ENCODE measurements around the gene ATP10B. TPM values are rescaled to one million over a fixed set of nuclear protein-coding genes. Genes with fewer than 3 reads are reported as not detected.

The ATP10B gene
- polyA plus RNA-seq, 3 donors = not detected

GRCh38 chr5:160524827-160525226 lies 327.2 kb downstream of the ATP10B start:
- Mint-ChIP-seq H3K4me3 (no peak overlapping the region), H3K9me3 (no peaks in the 10 kb centered on the region), H3K4me1 (no peaks in the 10 kb centered on the region), H3K27ac (no peak overlapping the region), H3K36me3 (no peaks in the 10 kb centered on the region), H3K27me3 (ENCODE audit: low read depth in 3 of 3) (peaks cover 0 to 2% (median 0%) of the 10 kb centered on the region in 3 donors)
- TF ChIP-seq, protein P1, sequence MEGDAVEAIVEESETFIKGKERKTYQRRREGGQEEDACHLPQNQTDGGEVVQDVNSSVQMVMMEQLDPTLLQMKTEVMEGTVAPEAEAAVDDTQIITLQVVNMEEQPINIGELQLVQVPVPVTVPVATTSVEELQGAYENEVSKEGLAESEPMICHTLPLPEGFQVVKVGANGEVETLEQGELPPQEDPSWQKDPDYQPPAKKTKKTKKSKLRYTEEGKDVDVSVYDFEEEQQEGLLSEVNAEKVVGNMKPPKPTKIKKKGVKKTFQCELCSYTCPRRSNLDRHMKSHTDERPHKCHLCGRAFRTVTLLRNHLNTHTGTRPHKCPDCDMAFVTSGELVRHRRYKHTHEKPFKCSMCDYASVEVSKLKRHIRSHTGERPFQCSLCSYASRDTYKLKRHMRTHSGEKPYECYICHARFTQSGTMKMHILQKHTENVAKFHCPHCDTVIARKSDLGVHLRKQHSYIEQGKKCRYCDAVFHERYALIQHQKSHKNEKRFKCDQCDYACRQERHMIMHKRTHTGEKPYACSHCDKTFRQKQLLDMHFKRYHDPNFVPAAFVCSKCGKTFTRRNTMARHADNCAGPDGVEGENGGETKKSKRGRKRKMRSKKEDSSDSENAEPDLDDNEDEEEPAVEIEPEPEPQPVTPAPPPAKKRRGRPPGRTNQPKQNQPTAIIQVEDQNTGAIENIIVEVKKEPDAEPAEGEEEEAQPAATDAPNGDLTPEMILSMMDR (IDR thresholded peaks at IDR 0.05) = no peak
- Histone ChIP-seq H3K9ac (ENCODE audit: insufficient read depth, low read length, poor library complexity, severe bottlenecking) (no peak overlapping the region), H3K36me3 (replicated peaks in 1 of 2; ENCODE audit: control insufficient read depth in 1 of 2, insufficient read depth in 2 of 2, low read length in 2 of 2) (no peaks in the 10 kb centered on the region), H2AFZ (ENCODE audit: insufficient read depth, low read depth, low read length, poor library complexity, severe bottlenecking) (no peak overlapping the region), H3K4me3 (replicated peaks in 1 of 3; ENCODE audit: low read depth in 2 of 3, low read length in 3 of 3) (no peak overlapping the region), H3K4me2 (replicated peaks; ENCODE audit: extremely low read depth, low read length, poor library complexity, severe bottlenecking) (no peak overlapping the region), H4K20me1 (ENCODE audit: insufficient read depth, low read length) (no peaks in the 10 kb centered on the region), H3K27me3 (ENCODE audit: control insufficient read depth in 2 of 2, insufficient read depth in 2 of 2, low read length in 2 of 2) (no peaks in the 10 kb centered on the region), H3K4me1 (ENCODE audit: control insufficient read depth in 1 of 2, insufficient read depth in 2 of 2, low read length in 2 of 2) (no peaks in the 10 kb centered on the region), H3K27ac (ENCODE audit: low read depth in 1 of 2, low read length in 2 of 2) (no peak overlapping the region), H3K9me3 (replicated peaks in 1 of 2; ENCODE audit: control insufficient read depth in 1 of 2, insufficient read depth in 1 of 2, low read length in 2 of 2) (no peaks in the 10 kb centered on the region), H3K79me2 (ENCODE audit: insufficient read depth, low read length) (no peaks in the 10 kb centered on the region)
- no peak for DNase-seq
- 100% methylated on average over 1 of the region's 1 CpG for WGBS (ENCODE audit: insufficient coverage)
- intact Hi-C loops (cut with micrococcal nuclease) = no loop called here

DNA sequence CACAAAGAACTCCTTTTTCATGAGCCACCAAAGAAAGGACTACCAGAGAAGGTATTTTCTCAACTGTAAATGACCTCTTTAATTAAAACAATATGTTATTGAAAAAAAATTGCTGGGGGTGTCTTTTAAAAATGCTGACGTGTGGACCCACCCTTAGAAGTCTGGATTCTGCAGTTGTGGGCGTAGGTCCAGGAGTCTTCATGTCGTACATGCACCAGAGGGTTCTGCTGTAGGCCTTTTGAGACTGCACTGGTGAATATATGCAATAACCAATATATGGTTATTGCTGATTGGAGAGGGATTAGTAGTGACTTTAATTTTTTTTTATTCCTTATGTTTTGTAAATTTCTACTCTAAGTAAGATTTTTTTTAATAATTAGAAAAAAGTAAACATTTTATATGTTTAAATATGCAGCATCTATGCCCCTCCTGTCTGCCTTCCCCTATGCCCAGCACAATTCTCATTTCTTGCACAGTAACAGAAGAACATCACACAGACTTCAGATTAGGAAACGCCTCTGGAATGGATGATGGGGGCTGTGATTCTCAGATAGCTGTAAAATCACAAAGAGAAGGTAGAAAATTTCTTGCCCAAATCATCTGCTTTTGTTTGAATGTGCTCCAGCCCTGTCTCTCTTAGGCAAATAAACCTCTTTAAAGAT lies 328.4 kb downstream of the ATP10B start:
- H3K4me3 Mint-ChIP-seq = no peak overlapping the region
- no peaks in the 10 kb centered on the region for H3K4me1 Mint-ChIP-seq
- TF ChIP-seq, protein P1 (IDR thresholded peaks at IDR 0.05) = no peak
- DNase-seq = no peak
- Histone ChIP-seq H3K79me2 (ENCODE audit: insufficient read depth, low read length) (no peaks in the 10 kb centered on the region), H3K9me3 (replicated peaks in 1 of 2; ENCODE audit: control insufficient read depth in 1 of 2, insufficient read depth in 1 of 2, low read length in 2 of 2) (no peaks in the 10 kb centered on the region), H3K4me2 (replicated peaks; ENCODE audit: extremely low read depth, low read length, poor library complexity, severe bottlenecking) (no peak overlapping the region), H3K9ac (ENCODE audit: insufficient read depth, low read length, poor library complexity, severe bottlenecking) (no peak overlapping the region), H3K36me3 (replicated peaks in 1 of 2; ENCODE audit: control insufficient read depth in 1 of 2, insufficient read depth in 2 of 2, low read length in 2 of 2) (no peaks in the 10 kb centered on the region), H4K20me1 (ENCODE audit: insufficient read depth, low read length) (no peaks in the 10 kb centered on the region), H3K4me1 (ENCODE audit: control insufficient read depth in 1 of 2, insufficient read depth in 2 of 2, low read length in 2 of 2) (no peaks in the 10 kb centered on the region), H2AFZ (ENCODE audit: insufficient read depth, low read depth, low read length, poor library complexity, severe bottlenecking) (no peak overlapping the region), H3K4me3 (replicated peaks in 1 of 3; ENCODE audit: low read depth in 2 of 3, low read length in 3 of 3) (no peak overlapping the region), H3K27ac (ENCODE audit: low read depth in 1 of 2, low read length in 2 of 2) (no peak overlapping the region), H3K27me3 (ENCODE audit: control insufficient read depth in 2 of 2, insufficient read depth in 2 of 2, low read length in 2 of 2) (no peaks in the 10 kb centered on the region)
- intact Hi-C loops (cut with micrococcal nuclease) = no loop called here
- no peak overlapping the region for H3K27ac Mint-ChIP-seq
- no peaks in the 10 kb centered on the region for H3K36me3 Mint-ChIP-seq
- no peaks in the 10 kb centered on the region for H3K9me3 Mint-ChIP-seq
- WGBS (ENCODE audit: insufficient coverage) = no CpG with 5 or more reads among the region's 4 CpGs
- peaks cover 0 to 2% (median 0%) of the 10 kb centered on the region in 3 donors for H3K27me3 Mint-ChIP-seq (ENCODE audit: low read depth in 3 of 3)

Data from CD14-positive monocyte (primary cell).